ENCODE results near the gene TINCR. TPM values are rescaled to one million over a fixed set of nuclear protein-coding genes. Genes with fewer than 3 reads are reported as not detected.
A peak's percentile ranks its signal among the peaks of the same experiment; 100 is the strongest.

TINCR gene
- total RNA-seq, 1 donor from 2014 or later: not detected

DNA sequence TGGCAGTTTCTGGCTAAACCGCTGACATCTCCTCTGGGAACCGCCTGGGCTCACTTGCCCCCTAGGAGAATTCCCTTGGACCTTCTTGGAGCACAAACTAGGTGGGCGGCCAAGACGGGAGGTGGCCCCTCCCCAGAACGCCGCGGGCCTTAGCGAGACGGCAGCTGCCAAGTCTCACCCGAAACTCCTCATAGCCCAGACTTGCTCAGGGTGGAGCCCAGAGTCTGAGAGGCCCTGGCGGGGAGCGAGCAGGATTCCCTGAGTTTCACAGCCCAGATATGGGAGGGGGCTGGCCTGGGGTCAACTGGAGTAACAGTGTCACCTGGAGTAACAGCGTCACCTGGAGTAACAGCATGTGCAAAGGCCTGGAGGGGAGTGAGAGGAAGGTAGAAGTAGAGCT is 10.1 kb downstream of the TINCR start:
- Histone ChIP-seq H3K4me3 (no peak overlapping the region), H3K9me3 (replicated peaks) (peaks cover 16% of the 10 kb centered on the region), H3K4me1 (no peaks in the 10 kb centered on the region), H3K27ac (replicated peaks) (no peak overlapping the region), H3K27me3 (ENCODE audit: low read depth) (peaks cover 63% of the 10 kb centered on the region), H3K36me3 (peaks cover 6% of the 10 kb centered on the region)
- TF ChIP-seq, protein P1, sequence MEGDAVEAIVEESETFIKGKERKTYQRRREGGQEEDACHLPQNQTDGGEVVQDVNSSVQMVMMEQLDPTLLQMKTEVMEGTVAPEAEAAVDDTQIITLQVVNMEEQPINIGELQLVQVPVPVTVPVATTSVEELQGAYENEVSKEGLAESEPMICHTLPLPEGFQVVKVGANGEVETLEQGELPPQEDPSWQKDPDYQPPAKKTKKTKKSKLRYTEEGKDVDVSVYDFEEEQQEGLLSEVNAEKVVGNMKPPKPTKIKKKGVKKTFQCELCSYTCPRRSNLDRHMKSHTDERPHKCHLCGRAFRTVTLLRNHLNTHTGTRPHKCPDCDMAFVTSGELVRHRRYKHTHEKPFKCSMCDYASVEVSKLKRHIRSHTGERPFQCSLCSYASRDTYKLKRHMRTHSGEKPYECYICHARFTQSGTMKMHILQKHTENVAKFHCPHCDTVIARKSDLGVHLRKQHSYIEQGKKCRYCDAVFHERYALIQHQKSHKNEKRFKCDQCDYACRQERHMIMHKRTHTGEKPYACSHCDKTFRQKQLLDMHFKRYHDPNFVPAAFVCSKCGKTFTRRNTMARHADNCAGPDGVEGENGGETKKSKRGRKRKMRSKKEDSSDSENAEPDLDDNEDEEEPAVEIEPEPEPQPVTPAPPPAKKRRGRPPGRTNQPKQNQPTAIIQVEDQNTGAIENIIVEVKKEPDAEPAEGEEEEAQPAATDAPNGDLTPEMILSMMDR (IDR thresholded peaks at IDR 0.05; ENCODE audit: borderline replicate concordance): no peak
- DNase-seq: no peak
- intact Hi-C loops (cut with micrococcal nuclease): no loop called here

DNA sequence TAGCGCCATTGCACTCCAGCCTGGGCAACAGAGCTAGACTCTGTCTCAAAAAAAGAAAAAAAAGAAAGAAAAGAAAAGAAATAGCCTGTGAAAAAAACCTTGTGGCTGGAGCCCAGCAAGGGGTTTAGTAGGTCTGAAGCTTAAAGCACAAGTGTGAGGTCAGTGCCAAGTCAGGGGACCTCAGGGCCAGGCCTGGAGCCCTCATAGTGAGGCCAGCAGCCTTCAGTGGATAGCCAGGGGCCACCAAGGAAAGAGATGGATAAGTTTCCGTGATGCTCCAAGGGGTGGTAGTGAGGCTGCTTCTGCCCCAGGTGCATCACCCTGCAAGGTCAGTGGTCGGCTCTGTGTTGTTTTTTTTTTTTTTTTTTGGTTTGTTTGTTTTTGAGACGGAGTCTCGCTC is 12.9 kb downstream of the TINCR start:
- Histone ChIP-seq H3K27me3 (ENCODE audit: low read depth) (peaks cover 34% of the 10 kb centered on the region), H3K27ac (replicated peaks) (no peak overlapping the region), H3K4me3 (no peak overlapping the region), H3K36me3 (no peaks in the 10 kb centered on the region), H3K9me3 (replicated peaks) (no peaks in the 10 kb centered on the region), H3K4me1 (no peaks in the 10 kb centered on the region)
- no peak for DNase-seq
- intact Hi-C loops (cut with micrococcal nuclease): no loop called here
- TF ChIP-seq, protein P1 (IDR thresholded peaks at IDR 0.05; ENCODE audit: borderline replicate concordance): no peak

DNA sequence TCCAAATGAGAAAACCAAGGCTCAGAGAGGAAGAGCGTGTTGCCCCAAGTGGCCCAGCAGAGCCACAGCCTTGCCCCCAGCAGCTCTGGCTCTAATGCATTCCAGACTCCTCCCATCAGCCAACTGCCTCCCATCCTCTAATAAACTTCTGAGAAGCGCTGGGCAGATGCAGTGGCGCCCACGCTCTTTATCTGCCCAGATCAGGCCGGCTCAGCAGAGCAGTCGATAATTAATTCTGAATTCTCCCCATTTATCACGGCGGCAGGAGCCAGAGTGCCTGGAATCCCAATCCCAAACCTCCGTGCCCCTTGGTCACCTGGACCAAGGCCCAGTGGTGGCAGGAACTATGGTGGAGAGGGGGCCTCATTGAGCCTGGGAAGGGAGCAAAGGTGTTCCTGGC is 13.9 kb downstream of the TINCR start:
- Histone ChIP-seq H3K4me3 (no peak overlapping the region), H3K36me3 (no peaks in the 10 kb centered on the region), H3K27ac (replicated peaks) (no peak overlapping the region), H3K9me3 (replicated peaks) (no peaks in the 10 kb centered on the region), H3K4me1 (no peaks in the 10 kb centered on the region), H3K27me3 (ENCODE audit: low read depth) (peaks cover 27% of the 10 kb centered on the region)
- TF ChIP-seq, protein P1 (IDR thresholded peaks at IDR 0.05; ENCODE audit: borderline replicate concordance): no peak
- no peak for DNase-seq
- intact Hi-C loops (cut with micrococcal nuclease): no loop called here

DNA sequence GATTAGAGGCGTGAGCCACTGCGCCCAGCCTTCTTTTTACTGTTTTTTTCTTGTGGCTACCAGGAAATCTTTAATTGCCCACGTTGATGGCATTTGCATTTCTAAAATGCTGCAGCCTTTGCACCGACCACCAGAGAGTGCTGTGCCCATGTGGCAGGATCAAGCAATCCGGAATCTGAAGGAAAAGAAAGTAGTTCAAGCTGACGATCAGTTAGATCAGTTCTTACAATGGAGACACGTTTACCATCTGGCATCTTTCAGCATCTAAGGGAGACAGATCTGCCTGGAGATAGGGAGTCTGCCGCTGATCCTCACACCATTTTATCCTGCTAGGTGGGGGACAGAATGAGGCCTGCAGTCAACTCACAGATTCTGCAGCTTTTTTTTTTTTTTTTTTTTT is 19.9 kb downstream of the TINCR start:
- Histone ChIP-seq H3K27me3 (ENCODE audit: low read depth) (no peaks in the 10 kb centered on the region), H3K4me1 (no peaks in the 10 kb centered on the region), H3K36me3 (no peaks in the 10 kb centered on the region), H3K9me3 (replicated peaks) (no peaks in the 10 kb centered on the region), H3K4me3 (no peak overlapping the region), H3K27ac (replicated peaks) (no peak overlapping the region)
- intact Hi-C loops (cut with micrococcal nuclease): no loop called here
- DNase-seq: no peak
- TF ChIP-seq, protein P1 (IDR thresholded peaks at IDR 0.05; ENCODE audit: borderline replicate concordance): peak; percentile 53

DNA sequence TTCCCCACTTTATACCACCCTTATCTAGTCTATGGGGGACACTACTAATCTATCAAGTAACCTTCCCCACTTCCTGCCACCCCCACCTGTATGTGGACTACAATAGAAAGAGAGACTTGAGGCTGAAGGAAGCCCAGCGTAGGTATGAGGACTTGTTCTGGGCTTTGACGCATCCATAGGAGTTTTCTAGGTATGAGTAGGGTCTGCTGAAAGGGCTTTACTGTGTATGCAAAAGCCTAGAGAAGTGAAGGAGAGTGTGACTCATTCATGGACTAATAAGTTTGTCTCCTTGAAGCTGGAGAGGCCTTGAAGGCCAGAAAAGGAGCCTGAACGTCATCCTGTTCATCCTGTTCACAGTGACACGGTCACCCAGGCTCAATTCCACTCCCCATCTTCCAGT is 21.8 kb downstream of the TINCR start:
- Histone ChIP-seq H3K27ac (replicated peaks) (no peak overlapping the region), H3K27me3 (ENCODE audit: low read depth) (peaks cover 3% of the 10 kb centered on the region), H3K36me3 (no peaks in the 10 kb centered on the region), H3K4me3 (no peak overlapping the region), H3K9me3 (replicated peaks) (no peaks in the 10 kb centered on the region), H3K4me1 (no peaks in the 10 kb centered on the region)
- TF ChIP-seq, protein P1 (IDR thresholded peaks at IDR 0.05; ENCODE audit: borderline replicate concordance): no peak
- intact Hi-C loops (cut with micrococcal nuclease): no loop called here
- no peak for DNase-seq

DNA sequence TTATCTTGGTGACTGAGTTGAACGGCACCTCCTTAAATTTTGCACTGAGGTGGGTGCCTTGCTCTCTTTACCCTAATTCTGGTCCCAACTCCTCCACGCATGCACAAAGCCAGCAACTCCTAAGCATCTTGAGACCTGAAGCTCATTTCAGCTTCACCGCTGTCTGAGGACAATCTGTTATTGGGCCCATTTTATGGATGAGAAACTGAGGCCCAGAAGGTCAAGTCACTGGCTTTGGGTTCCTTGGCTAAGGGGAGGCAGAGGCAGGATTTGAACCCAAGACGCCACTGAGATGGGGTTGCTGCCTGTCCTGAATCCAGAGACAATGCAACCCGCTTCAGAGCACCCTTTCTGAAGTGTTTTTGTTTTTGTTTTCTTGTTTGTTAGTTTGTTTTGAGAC is 22.7 kb downstream of the TINCR start:
- no peak for DNase-seq
- peaks cover 9% of the 10 kb centered on the region for H3K27me3 ChIP-seq (ENCODE audit: low read depth)
- intact Hi-C loops (cut with micrococcal nuclease): no loop called here
- no peak overlapping the region for H3K27ac ChIP-seq (replicated peaks)
- H3K4me1 ChIP-seq: no peaks in the 10 kb centered on the region
- TF ChIP-seq, protein P1 (IDR thresholded peaks at IDR 0.05; ENCODE audit: borderline replicate concordance): no peak
- no peak overlapping the region for H3K4me3 ChIP-seq
- no peaks in the 10 kb centered on the region for H3K9me3 ChIP-seq (replicated peaks)
- H3K36me3 ChIP-seq: no peaks in the 10 kb centered on the region

Measured in left ventricle myocardium inferior (tissue), 1 donor.